ENCODE measurements around the gene TCF3. TPM values are rescaled to one million over a fixed set of nuclear protein-coding genes. Genes with fewer than 3 reads are reported as not detected.

TCF3 gene
- total RNA-seq (2014; rRNA removed; shearing (Covaris generic)) = 413 and 518 TPM in 2 replicates
- 811 and 878 TPM in 2 replicates for total RNA-seq (2022)
- percentile 91 among the genes with signal in this experiment for Bru-seq, nascent RNA
- percentile 98 among the genes with signal in this experiment for BruChase-seq, experiment 1, labeled RNA remaining after a 6-hour chase
- BruChase-seq, experiment 2, labeled RNA remaining after a 2-hour chase = percentile 95 among the genes with signal in this experiment
- long read RNA-seq, full-length matches to known transcripts = 1 of 783 reads
- long read RNA-seq, partial matches to known transcripts = 350 of 783 reads
- long read RNA-seq, other reads (novel, unspliced or antisense) = 432 of 783 reads

GRCh38 chr19:1652471-1653299 is at the start of gene TCF3:
Gene TCF3, minus strand, starts transcription at chr19:1652615. Its CDS starts 2,367 bp downstream, at chr19:1650248.
- Histone ChIP-seq H3K27ac (ENCODE audit: low read depth, low read length, poor library complexity, severe bottlenecking) (peak within 1 kb of the TSS; percentile 98), H3K4me2 (ENCODE audit: low read length) (peak within 1 kb of the TSS; percentile 93), H2AFZ (ENCODE audit: low read length) (peak within 1 kb of the TSS; percentile 67; the same call in 1 of the 2 replicates), H3K9me3 (ENCODE audit: low read length) (no peaks in the 10 kb centered on the region), H3K4me3 (ENCODE audit: low read depth, low read length, poor library complexity, severe bottlenecking) (peak within 1 kb of the TSS; percentile 94), H3K4me1 (ENCODE audit: insufficient read depth, low read length, poor library complexity, severe bottlenecking) (peaks cover 54% of the 10 kb centered on the region), H3K79me2 (ENCODE audit: insufficient read depth, low read depth, low read length) (peaks cover 38% of the 10 kb centered on the region), H3K36me3 (ENCODE audit: insufficient read depth, low read length) (peaks cover 39% of the 10 kb centered on the region), H4K20me1 (ENCODE audit: insufficient read depth, low read length) (no peaks in the 10 kb centered on the region), H3K9me2 (ENCODE audit: insufficient read depth, low read length) (no peaks in the 10 kb centered on the region)
- intact Hi-C loops (cut with micrococcal nuclease; ENCODE audit: unreplicated experiment) = loop anchor here (1.0 to 2.0 kb wide), 2 partner anchors 13 to 48 kb away; partner anchors contain the start of gene UQCR11
- peak; percentile 100 for DNase-seq (ENCODE audit: low spot score)
- no TSS peak for BruUV-seq (replicated peaks)
- ChIA-PET CTCF (ENCODE audit: unreplicated experiment) (interaction anchor here (1.4 kb wide), 1 partner anchor 16 kb away, joined by 3 read pairs; no protein-coding TSS in a partner anchor), POLR2A (interaction anchor here (1.1 to 1.2 kb wide), 2 partner anchors 11 to 13 kb away, joined by 4 to 7 read pairs; no protein-coding TSS in a partner anchor)
- TF ChIP-seq, protein P1, sequence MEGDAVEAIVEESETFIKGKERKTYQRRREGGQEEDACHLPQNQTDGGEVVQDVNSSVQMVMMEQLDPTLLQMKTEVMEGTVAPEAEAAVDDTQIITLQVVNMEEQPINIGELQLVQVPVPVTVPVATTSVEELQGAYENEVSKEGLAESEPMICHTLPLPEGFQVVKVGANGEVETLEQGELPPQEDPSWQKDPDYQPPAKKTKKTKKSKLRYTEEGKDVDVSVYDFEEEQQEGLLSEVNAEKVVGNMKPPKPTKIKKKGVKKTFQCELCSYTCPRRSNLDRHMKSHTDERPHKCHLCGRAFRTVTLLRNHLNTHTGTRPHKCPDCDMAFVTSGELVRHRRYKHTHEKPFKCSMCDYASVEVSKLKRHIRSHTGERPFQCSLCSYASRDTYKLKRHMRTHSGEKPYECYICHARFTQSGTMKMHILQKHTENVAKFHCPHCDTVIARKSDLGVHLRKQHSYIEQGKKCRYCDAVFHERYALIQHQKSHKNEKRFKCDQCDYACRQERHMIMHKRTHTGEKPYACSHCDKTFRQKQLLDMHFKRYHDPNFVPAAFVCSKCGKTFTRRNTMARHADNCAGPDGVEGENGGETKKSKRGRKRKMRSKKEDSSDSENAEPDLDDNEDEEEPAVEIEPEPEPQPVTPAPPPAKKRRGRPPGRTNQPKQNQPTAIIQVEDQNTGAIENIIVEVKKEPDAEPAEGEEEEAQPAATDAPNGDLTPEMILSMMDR (conservative IDR thresholded peaks at IDR 0.05; ENCODE audit: low read length) = no peak
- no peak for TF ChIP-seq EZH2phosphoT487 (IDR thresholded peaks at IDR 0.05; ENCODE audit: borderline replicate concordance, low read depth, low read length)

GRCh38 chr19:1700733-1701663 is 48.6 kb upstream of the TCF3 start:
- Histone ChIP-seq H3K4me3 (ENCODE audit: low read depth, low read length, poor library complexity, severe bottlenecking) (no peak overlapping the region), H2AFZ (ENCODE audit: low read length) (no peak overlapping the region), H3K79me2 (ENCODE audit: insufficient read depth, low read depth, low read length) (no peaks in the 10 kb centered on the region), H3K4me1 (ENCODE audit: insufficient read depth, low read length, poor library complexity, severe bottlenecking) (no peaks in the 10 kb centered on the region), H3K9me2 (ENCODE audit: insufficient read depth, low read length) (no peaks in the 10 kb centered on the region), H3K4me2 (ENCODE audit: low read length) (no peak overlapping the region), H3K36me3 (ENCODE audit: insufficient read depth, low read length) (no peaks in the 10 kb centered on the region), H4K20me1 (ENCODE audit: insufficient read depth, low read length) (no peaks in the 10 kb centered on the region), H3K9me3 (ENCODE audit: low read length) (0 out of 2 replicates have a peak, but pooled peaks cover 3% of the 10 kb centered on the region), H3K27ac (ENCODE audit: low read depth, low read length, poor library complexity, severe bottlenecking) (no peak overlapping the region)
- no TSS peak for BruUV-seq (replicated peaks)
- TF ChIP-seq, protein P1 (conservative IDR thresholded peaks at IDR 0.05; ENCODE audit: low read length) = no peak
- TF ChIP-seq EZH2phosphoT487 (IDR thresholded peaks at IDR 0.05; ENCODE audit: borderline replicate concordance, low read depth, low read length) = no peak
- no peak for DNase-seq (ENCODE audit: low spot score)
- intact Hi-C loops (cut with micrococcal nuclease; ENCODE audit: unreplicated experiment) = no loop called here
- CTCF ChIA-PET (ENCODE audit: unreplicated experiment) = no interaction called here
- POLR2A ChIA-PET = no interaction called here
